A549 (cell line): ENCODE measurements around the gene PRKCE. TPM values are rescaled to one million over a fixed set of nuclear protein-coding genes. Genes with fewer than 3 reads are reported as not detected.

Experiments used
- ATAC-seq, 2 experiments: fragments of 200-7000 bp in 1 of 2; fragments of >200 bp in 1 of 2; cut with Nextera tagmentation in 1 of 2; cut with Tn5 transposase in 1 of 2; 3 replicates each; pipeline versions ENCODE4 v1.8.0 to v1.9.1; 2018 to 2020; ENCODE audit warnings: mild to moderate bottlenecking in 1 of 2, moderate library complexity in 1 of 2
- CTCF ChIA-PET: fragments of 300-600 bp; sonication (Branson Sonifier 250); formaldehyde crosslinking; extraction: SDS; loops from one replicate; lab custom pipeline; 2021; ENCODE audit warnings: antibody characterized with exemption, inconsistent platforms; lab: Yijun Ruan, JAX
- POLR2A ChIA-PET: fragments of 350-600 bp; formaldehyde crosslinking; extraction: SDS; loops from one replicate; lab custom pipeline; 2021; ENCODE audit warnings: antibody characterized with exemption, inconsistent platforms; lab: Yijun Ruan, JAX
- DNase-seq, 2 experiments: peaks; one replicate each; pipeline versions ENCODE4 v3.0.0 to v3.0.0-alpha.2; 2011 to 2016; ENCODE audit warnings: low read depth in 1 of 2, low spot score in 1 of 2
- FAIRE-seq: peaks from 2 replicates; lab custom pipeline; 2011; peaks lifted over from hg19 to GRCh38; lab: Jason Lieb, UNC
- H3K27ac ChIP-seq, 2 experiments: fragments of >200 bp; sonication (Bioruptor Twin); formaldehyde crosslinking; 3 replicates each; pipeline ENCODE4 v1.5.1; 2016 to 2017
- H3K4me1 ChIP-seq: fragments of >200 bp; sonication (Bioruptor Twin); formaldehyde crosslinking; 3 replicates; pipeline ENCODE4 v1.6.1; 2016
- H3K4me2 ChIP-seq: fragments of >200 bp; sonication (Bioruptor Twin); formaldehyde crosslinking; 3 replicates; pipeline ENCODE4 v1.6.1; 2016
- H3K4me3 ChIP-seq: fragments of >200 bp; sonication (Bioruptor Twin); formaldehyde crosslinking; 3 replicates; pipeline ENCODE4 v1.5.1; 2016
- H3K9me3 ChIP-seq: fragments of >200 bp; sonication (Bioruptor Twin); formaldehyde crosslinking; 3 replicates; pipeline ENCODE4 v1.6.1; 2016
- ATOH8 ChIP-seq: fragments of 250-450 bp; sonication (Bioruptor Pico); IDR thresholded peaks from 2 replicates; pipeline ENCODE4 v1.5.0; 2020; ENCODE audit warnings: low read depth, mild to moderate bottlenecking, moderate library complexity
- BHLHE40 ChIP-seq: IDR thresholded peaks from 2 replicates; pipeline ENCODE4 v1.6.1; 2012; ENCODE audit warnings: low read depth, low read length, inconsistent platforms
- CBX2 ChIP-seq: fragments of 200-600 bp; sonication (generic); IDR thresholded peaks from 2 replicates; pipeline ENCODE4 v1.6.1; 2016; ENCODE audit warnings: low read depth, mild to moderate bottlenecking, borderline replicate concordance
- CEBPB ChIP-seq, 2 experiments: fragments of >200 bp in 1 of 2; sonication (Bioruptor Twin) in 1 of 2; formaldehyde crosslinking in 1 of 2; IDR thresholded peaks; 2 replicates each; pipeline ENCODE4 v1.6.1; 2012 to 2016
- E2F6 ChIP-seq: IDR thresholded peaks from 2 replicates; pipeline ENCODE4 v1.6.1; 2012; ENCODE audit warnings: low read depth, borderline replicate concordance
- EHMT2 ChIP-seq: fragments of 200-600 bp; sonication (generic); IDR thresholded peaks from 2 replicates; pipeline ENCODE4 v1.6.1; 2016; ENCODE audit warnings: antibody characterized with exemption, low read depth, mild to moderate bottlenecking, moderate library complexity
- ESRRA ChIP-seq: fragments of 150-350 bp; IDR thresholded peaks from 2 replicates; pipeline ENCODE4 v1.6.1; 2014; ENCODE audit warnings: mild to moderate bottlenecking, low read length, borderline replicate concordance
- FOSB ChIP-seq: fragments of 250-450 bp; sonication (Bioruptor Pico); IDR thresholded peaks from 2 replicates; pipeline ENCODE4 v1.5.0; 2020; ENCODE audit warnings: mild to moderate bottlenecking, moderate library complexity
- HDAC2 ChIP-seq: fragments of 200-600 bp; sonication (generic); IDR thresholded peaks from 2 replicates; pipeline ENCODE4 v1.6.1; 2016
- HEYL ChIP-seq: fragments of 250-450 bp; sonication (Bioruptor Pico); IDR thresholded peaks from 2 replicates; pipeline ENCODE4 v1.8.0; 2021; ENCODE audit warnings: mild to moderate bottlenecking, moderate library complexity
- HOXB5 ChIP-seq: fragments of 250-450 bp; sonication (Bioruptor Pico); IDR thresholded peaks from 2 replicates; pipeline ENCODE4 v1.5.0; 2020; ENCODE audit warnings: mild to moderate bottlenecking, moderate library complexity
- JUN ChIP-seq, 2 experiments: fragments of >200 bp; sonication (Bioruptor Twin); formaldehyde crosslinking; IDR thresholded peaks; 2 replicates in 1 of 2; 3 replicates in 1 of 2; pipeline ENCODE4 v1.6.1; 2016 to 2017
- JUNB ChIP-seq: fragments of >200 bp; sonication (Bioruptor Twin); formaldehyde crosslinking; IDR thresholded peaks from 2 replicates; pipeline ENCODE4 v1.6.1; 2016
- KDM1A ChIP-seq: fragments of 200-600 bp; sonication (generic); IDR thresholded peaks from 2 replicates; pipeline ENCODE4 v1.6.1; 2016; ENCODE audit warnings: low read depth, mild to moderate bottlenecking
- KDM5A ChIP-seq: fragments of 200-600 bp; sonication (generic); IDR thresholded peaks from 2 replicates; pipeline ENCODE4 v1.6.1; 2016; ENCODE audit warnings: antibody characterized with exemption, mild to moderate bottlenecking
- MAFK ChIP-seq: fragments of 450-650 bp; IDR thresholded peaks from 2 replicates; pipeline ENCODE4 v1.6.1; 2014; ENCODE audit not compliant: partially characterized antibody
- MAX ChIP-seq: IDR thresholded peaks from 2 replicates; pipeline ENCODE4 v1.6.1; 2012
- MYC ChIP-seq: IDR thresholded peaks from 2 replicates; pipeline ENCODE4 v1.6.1; 2012; ENCODE audit warnings: mild to moderate bottlenecking, inconsistent platforms, low read length, improper control_type of control experiment, borderline replicate concordance
- NFE2L2 ChIP-seq: fragments of 150-350 bp; conservative IDR thresholded peaks from 2 replicates; pipeline ENCODE4 v1.6.1; 2014; ENCODE audit warnings: low read length
- NR3C1 ChIP-seq: fragments of >200 bp; sonication (Bioruptor Twin); formaldehyde crosslinking; IDR thresholded peaks from 3 replicates; pipeline ENCODE4 v1.6.1; 2017
- PHF8 ChIP-seq: fragments of 200-600 bp; sonication (generic); IDR thresholded peaks from 2 replicates; pipeline ENCODE4 v1.6.1; 2016; ENCODE audit warnings: low read depth, mild to moderate bottlenecking, antibody characterized with exemption, moderate library complexity, borderline replicate concordance
- POLR2AphosphoS2 ChIP-seq: conservative IDR thresholded peaks from 2 replicates; pipeline ENCODE4 v1.6.1; 2012; ENCODE audit warnings: low read length, improper control_type of control experiment, inconsistent platforms
- RAD21 ChIP-seq, 2 experiments: fragments of >200 bp in 1 of 2; sonication (Bioruptor Twin) in 1 of 2; formaldehyde crosslinking in 1 of 2; IDR thresholded peaks in 1 of 2; conservative IDR thresholded peaks in 1 of 2; 2 replicates in 1 of 2; 3 replicates in 1 of 2; pipeline ENCODE4 v1.6.1; 2012 to 2018; ENCODE audit warnings: inconsistent platforms in 1 of 2
- RARB ChIP-seq: fragments of 250-450 bp; sonication (Bioruptor Pico); IDR thresholded peaks from 2 replicates; pipeline ENCODE4 v1.8.0; 2021; ENCODE audit warnings: mild to moderate bottlenecking, moderate library complexity
- RCOR1 ChIP-seq: fragments of 150-350 bp; IDR thresholded peaks from 2 replicates; pipeline ENCODE4 v1.6.1; 2014; ENCODE audit warnings: antibody characterized with exemption, low read length, low read depth
- RFX5 ChIP-seq: fragments of 450-650 bp; IDR thresholded peaks from 2 replicates; pipeline ENCODE4 v1.7.1; 2014; ENCODE audit warnings: antibody characterized with exemption, mild to moderate bottlenecking, moderate library complexity
- RNF2 ChIP-seq: fragments of 200-600 bp; sonication (generic); IDR thresholded peaks from 2 replicates; pipeline ENCODE4 v1.6.1; 2016; ENCODE audit warnings: low read depth, mild to moderate bottlenecking, antibody characterized with exemption, moderate library complexity, borderline replicate concordance
- SMC3 ChIP-seq: fragments of >200 bp; sonication (Bioruptor Twin); formaldehyde crosslinking; IDR thresholded peaks from 3 replicates; pipeline ENCODE4 v1.6.1; 2018; ENCODE audit warnings: inconsistent platforms
- SREBF2 ChIP-seq: fragments of 450-650 bp; IDR thresholded peaks from 2 replicates; pipeline ENCODE4 v1.6.1; 2014; ENCODE audit warnings: mild to moderate bottlenecking, moderate library complexity
- TP53 ChIP-seq: fragments of 250-450 bp; sonication (Bioruptor Pico); IDR thresholded peaks from 2 replicates; pipeline ENCODE4 v1.5.0; 2021; ENCODE audit warnings: mild to moderate bottlenecking, moderate library complexity
- WGBS: methylation state at CpG from one replicate; pipeline ENCODE4 v1.1.6; 2017; ENCODE audit errors: missing lambda C conversion rate; 5-methylcytosine and 5-hydroxymethylcytosine counted together
- polyA plus RNA-seq, 4 experiments: library from polyadenylated mRNA; depleted of rRNA in 3 of 4; stranded (reverse); fragments of >200 nt; fragmentation: RNase III in 1 of 4; extraction: RNeasy Plus Mini Kit Qiagen cat#74134 plus additional on column Dnase treatment in 1 of 4; gene quantifications; 2 replicates in 3 of 4; 3 replicates in 1 of 4; pipeline ENCODE4 v1.2.3, GENCODE V29; 2011 to 2017
- TF ChIP-seq, protein P1 (sequence below): fragments of >200 bp; sonication (Bioruptor Twin); formaldehyde crosslinking; IDR thresholded peaks from 3 replicates; pipeline ENCODE4 v1.6.1; 2016
- TF ChIP-seq, protein P2 (sequence below): fragments of 450-650 bp; IDR thresholded peaks from 2 replicates; pipeline ENCODE4 v1.6.1; 2014; ENCODE audit warnings: antibody characterized with exemption

Gene PRKCE
- polyA plus RNA-seq, 2 of the 4 experiments (the other 2 are of a cell fraction), result 11.5 to 12.0 TPM

DNA sequence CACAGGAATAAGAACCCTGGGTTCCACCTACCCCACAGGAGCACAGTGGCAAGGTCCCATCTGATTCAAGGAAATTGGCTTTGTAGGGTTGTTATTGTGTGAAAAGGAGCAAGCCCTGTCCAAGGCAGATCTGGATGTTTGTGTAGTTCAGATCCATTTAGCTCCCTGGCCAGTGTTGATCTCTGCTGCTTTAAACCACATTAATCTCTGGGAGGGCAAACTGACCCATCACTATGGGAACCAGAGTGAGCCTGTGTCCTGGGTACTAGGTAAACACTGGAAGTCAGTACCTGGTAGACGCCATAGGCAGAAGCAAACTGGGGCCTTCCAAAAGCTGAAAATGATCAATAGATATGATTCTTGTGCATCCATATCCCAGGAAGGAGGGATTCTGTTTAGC lies 374.2 kb downstream of the PRKCE start (continued):
- TF ChIP-seq, protein P1, sequence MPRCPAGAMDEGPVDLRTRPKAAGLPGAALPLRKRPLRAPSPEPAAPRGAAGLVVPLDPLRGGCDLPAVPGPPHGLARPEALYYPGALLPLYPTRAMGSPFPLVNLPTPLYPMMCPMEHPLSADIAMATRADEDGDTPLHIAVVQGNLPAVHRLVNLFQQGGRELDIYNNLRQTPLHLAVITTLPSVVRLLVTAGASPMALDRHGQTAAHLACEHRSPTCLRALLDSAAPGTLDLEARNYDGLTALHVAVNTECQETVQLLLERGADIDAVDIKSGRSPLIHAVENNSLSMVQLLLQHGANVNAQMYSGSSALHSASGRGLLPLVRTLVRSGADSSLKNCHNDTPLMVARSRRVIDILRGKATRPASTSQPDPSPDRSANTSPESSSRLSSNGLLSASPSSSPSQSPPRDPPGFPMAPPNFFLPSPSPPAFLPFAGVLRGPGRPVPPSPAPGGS, result no peak
- no peak for TF ChIP-seq KDM5A

GRCh38 chr2:46026431-46026830 lies 375.0 kb downstream of the PRKCE start:
- no peak overlapping the region for H3K4me3 ChIP-seq
- ChIA-PET CTCF (interaction anchor here (0.8 to 5.4 kb wide), 6 partner anchors 11 to 271 kb away, joined by 3 to 38 read pairs (median 4); partner anchors contain the start of gene EPAS1), POLR2A (no interaction called here)
- no peak overlapping the region for H3K4me2 ChIP-seq
- TF ChIP-seq JUN (IDR thresholded peaks at IDR 0.05), result no peak
- peak; percentile 77 for TF ChIP-seq MAFK
- H3K27ac ChIP-seq, result no peak overlapping the region
- peaks cover 11% of the 10 kb centered on the region for H3K4me1 ChIP-seq
- 19% methylated on average over 1 of the region's 1 CpG for WGBS
- no peaks in the 10 kb centered on the region for H3K9me3 ChIP-seq
- no peak for ATAC-seq
- DNase-seq, result no peak
- no peak for FAIRE-seq

DNA sequence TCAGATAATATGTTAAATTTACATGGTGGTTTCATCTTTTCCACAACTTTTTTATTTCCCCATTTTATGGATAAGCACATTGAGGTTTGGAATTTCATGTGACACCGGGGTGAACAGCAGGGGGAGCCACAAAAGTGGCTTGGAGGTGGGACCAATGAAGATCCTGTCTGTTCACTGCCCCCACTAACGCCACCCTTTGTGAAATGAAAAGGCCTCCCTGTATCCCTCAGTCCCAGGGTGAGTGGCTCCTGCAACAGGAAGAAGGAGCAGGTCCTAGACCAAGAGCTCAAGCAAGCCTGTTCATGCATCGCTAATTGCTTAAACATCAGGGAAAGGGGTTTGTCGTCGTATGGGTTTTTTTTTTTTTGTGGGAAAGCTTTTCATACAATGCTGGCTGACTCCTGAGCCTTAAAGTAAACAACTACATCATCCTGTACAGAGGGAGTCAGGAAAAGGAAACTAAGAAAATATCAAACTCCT lies 377.9 kb downstream of the PRKCE start:
- FAIRE-seq (no peak), DNase-seq (peak in 1 of 2 experiments; percentile 57), ATAC-seq (peak in 1 of 2 experiments; percentile 35; a peak in 3 of 6 replicates)
- H3K27ac ChIP-seq, result peak overlapping the region in 1 of 2 experiments; percentile 1; a peak in 2 of 6 replicates
- 48% methylated on average over 5 of the region's 5 CpGs for WGBS
- H3K4me3 ChIP-seq, result no peak overlapping the region
- no peaks in the 10 kb centered on the region for H3K9me3 ChIP-seq
- peaks cover 33% of the 10 kb centered on the region for H3K4me1 ChIP-seq
- POLR2A ChIA-PET, result interaction anchor here (0.9 kb wide), 1 partner anchor 268 kb away, joined by 4 read pairs; the partner anchor contains the start of gene EPAS1
- CTCF ChIA-PET, result interaction anchor here (0.6 to 5.4 kb wide), 15 partner anchors 9 to 431 kb away, joined by 3 to 38 read pairs (median 4); no protein-coding TSS in a partner anchor
- peak overlapping the region; percentile 37 for H3K4me2 ChIP-seq
- no peak for TF ChIP-seq MAX
- TF ChIP-seq, protein P2, sequence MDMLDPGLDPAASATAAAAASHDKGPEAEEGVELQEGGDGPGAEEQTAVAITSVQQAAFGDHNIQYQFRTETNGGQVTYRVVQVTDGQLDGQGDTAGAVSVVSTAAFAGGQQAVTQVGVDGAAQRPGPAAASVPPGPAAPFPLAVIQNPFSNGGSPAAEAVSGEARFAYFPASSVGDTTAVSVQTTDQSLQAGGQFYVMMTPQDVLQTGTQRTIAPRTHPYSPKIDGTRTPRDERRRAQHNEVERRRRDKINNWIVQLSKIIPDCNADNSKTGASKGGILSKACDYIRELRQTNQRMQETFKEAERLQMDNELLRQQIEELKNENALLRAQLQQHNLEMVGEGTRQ, result no peak
- TF ChIP-seq HEYL (CRISPR knock-in tag), result no peak
- TF ChIP-seq FOSB (CRISPR knock-in tag), result no peak
- peak; percentile 18 to 32; a peak in 3 of 5 replicates for TF ChIP-seq RAD21 (conservative IDR thresholded peaks at IDR 0.05 in 1 of 2, IDR thresholded peaks at IDR 0.05 in 1 of 2)
- no peak for TF ChIP-seq TP53 (CRISPR knock-in tag)
- TF ChIP-seq EHMT2, result no peak
- no peak for TF ChIP-seq ESRRA
- TF ChIP-seq RARB (CRISPR knock-in tag), result no peak
- TF ChIP-seq POLR2AphosphoS2, result no peak
- no peak for TF ChIP-seq BHLHE40
- TF ChIP-seq, protein P1, result no peak
- no peak for TF ChIP-seq E2F6
- 0 out of 3 replicates have a peak, but pooled peaks have one; percentile 12 for TF ChIP-seq SMC3
- no peak for TF ChIP-seq RNF2
- no peak for TF ChIP-seq CEBPB (IDR thresholded peaks at IDR 0.05)
- no peak for TF ChIP-seq NR3C1
- TF ChIP-seq HDAC2, result peak; percentile 64; the same call in 1 of the 2 replicates
- TF ChIP-seq MAFK, result no peak
- peak; percentile 87 for TF ChIP-seq KDM1A
- TF ChIP-seq RCOR1, result no peak
- no peak for TF ChIP-seq RFX5
- TF ChIP-seq JUNB, result no peak
- TF ChIP-seq CBX2, result no peak
- no peak for TF ChIP-seq ATOH8
- TF ChIP-seq HOXB5 (CRISPR knock-in tag), result no peak
- TF ChIP-seq SREBF2, result no peak
- no peak for TF ChIP-seq NFE2L2
- TF ChIP-seq PHF8, result no peak
- no peak for TF ChIP-seq MYC
